ENCODE data around the gene SMIM28. TPM values are rescaled to one million over a fixed set of nuclear protein-coding genes. Genes with fewer than 3 reads are reported as not detected.

SMIM28 gene
- total and polyA plus RNA-seq, 2 donors (not counting 3 experiments of a cell fraction or from before 2014, with no cell fraction given): not detected

DNA sequence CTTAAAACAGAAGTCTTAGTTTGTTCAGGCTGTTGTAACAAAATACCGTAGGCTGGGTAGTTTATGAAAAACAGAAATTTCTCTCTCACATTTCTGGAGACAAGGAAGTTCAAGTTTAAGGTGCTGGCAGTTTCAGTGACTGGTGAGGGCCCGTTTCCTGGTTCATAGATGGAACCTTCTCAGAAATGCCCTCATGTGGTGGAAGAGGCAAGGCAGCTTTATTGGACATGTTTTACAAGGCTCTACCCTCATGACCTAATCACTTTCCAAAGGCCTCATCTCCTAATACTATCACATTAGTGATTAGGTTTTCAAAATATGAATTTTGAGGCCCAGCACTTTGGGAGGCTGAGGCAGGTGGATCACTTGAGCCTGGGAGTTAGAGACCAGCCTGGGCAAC lies 28.7 kb downstream of the SMIM28 start:
- Histone ChIP-seq H3K9me1 (replicated peaks; ENCODE audit: control insufficient read depth, extremely low read depth, insufficient read depth, low read length) (no peaks in the 10 kb centered on the region), H3K4me3 (replicated peaks in 1 of 3; ENCODE audit: insufficient read depth in 1 of 3, low read depth in 1 of 3, low read length in 3 of 3) (no peak overlapping the region), H3K9ac (replicated peaks; ENCODE audit: extremely low read depth, insufficient read depth, low read length) (no peak overlapping the region), H3K27ac (ENCODE audit: insufficient read depth, low read depth, low read length) (no peak overlapping the region), H3K36me3 (ENCODE audit: control insufficient read depth in 2 of 2, extremely low read depth in 1 of 2, insufficient read depth in 2 of 2, low read length in 2 of 2) (peaks cover 10 to 15% of the 10 kb centered on the region in 2 experiments), H3K27me3 (ENCODE audit: control insufficient read depth in 2 of 2, insufficient read depth in 2 of 2, low read length in 2 of 2) (no peaks in the 10 kb centered on the region), H3K4me1 (ENCODE audit: control insufficient read depth, extremely low read depth, insufficient read depth, low read length) (peaks cover 30% of the 10 kb centered on the region), H4K20me1 (replicated peaks; ENCODE audit: control insufficient read depth, extremely low read depth, insufficient read depth, low read length) (no peaks in the 10 kb centered on the region), H3K4me2 (ENCODE audit: insufficient read depth, low read length) (no peak overlapping the region), H3K79me2 (ENCODE audit: control insufficient read depth, insufficient read depth, low read length) (peaks cover 6% of the 10 kb centered on the region), H2AFZ (ENCODE audit: low read depth, low read length) (no peak overlapping the region), H3K9me3 (replicated peaks; ENCODE audit: control insufficient read depth, insufficient read depth, low read length) (no peaks in the 10 kb centered on the region)
- DNase-seq (ENCODE audit: low read depth, low spot score) (no peak), FAIRE-seq (no peak)
- ChIA-PET POLR2A (no interaction called here), CTCF (interaction anchor here (2.1 kb wide), 1 partner anchor 290 kb away, joined by 6 read pairs; no protein-coding TSS in a partner anchor)
- dilution Hi-C loops (cut with MboI; ENCODE audit: extremely low pct_ligation_motif_present, low sequenced_read_pairs): no loop called here
- TF ChIP-seq EZH2 (IDR thresholded peaks at IDR 0.05; ENCODE audit: borderline replicate concordance, low read depth, low read length, severe bottlenecking) (no peak), POLR2AphosphoS5 (IDR thresholded peaks at IDR 0.05; ENCODE audit: insufficient read depth, low read depth, low read length) (no peak), POLR2A (IDR thresholded peaks at IDR 0.05; ENCODE audit: low read depth, low read length) (no peak), JUN (IDR thresholded peaks at IDR 0.05; ENCODE audit: borderline replicate concordance, insufficient read depth, insufficient read length, low read depth) (no peak), MYC (IDR thresholded peaks at IDR 0.05; ENCODE audit: low read depth, low read length) (no peak), FOS (IDR thresholded peaks at IDR 0.05; ENCODE audit: borderline replicate concordance, insufficient read depth, low read length) (no peak), MAX (IDR thresholded peaks at IDR 0.05; ENCODE audit: insufficient read depth, insufficient read length) (no peak), GATA2 (IDR thresholded peaks at IDR 0.05; ENCODE audit: insufficient read depth, insufficient read length, low read depth, low read length) (no peak)
- TF ChIP-seq, protein P1, sequence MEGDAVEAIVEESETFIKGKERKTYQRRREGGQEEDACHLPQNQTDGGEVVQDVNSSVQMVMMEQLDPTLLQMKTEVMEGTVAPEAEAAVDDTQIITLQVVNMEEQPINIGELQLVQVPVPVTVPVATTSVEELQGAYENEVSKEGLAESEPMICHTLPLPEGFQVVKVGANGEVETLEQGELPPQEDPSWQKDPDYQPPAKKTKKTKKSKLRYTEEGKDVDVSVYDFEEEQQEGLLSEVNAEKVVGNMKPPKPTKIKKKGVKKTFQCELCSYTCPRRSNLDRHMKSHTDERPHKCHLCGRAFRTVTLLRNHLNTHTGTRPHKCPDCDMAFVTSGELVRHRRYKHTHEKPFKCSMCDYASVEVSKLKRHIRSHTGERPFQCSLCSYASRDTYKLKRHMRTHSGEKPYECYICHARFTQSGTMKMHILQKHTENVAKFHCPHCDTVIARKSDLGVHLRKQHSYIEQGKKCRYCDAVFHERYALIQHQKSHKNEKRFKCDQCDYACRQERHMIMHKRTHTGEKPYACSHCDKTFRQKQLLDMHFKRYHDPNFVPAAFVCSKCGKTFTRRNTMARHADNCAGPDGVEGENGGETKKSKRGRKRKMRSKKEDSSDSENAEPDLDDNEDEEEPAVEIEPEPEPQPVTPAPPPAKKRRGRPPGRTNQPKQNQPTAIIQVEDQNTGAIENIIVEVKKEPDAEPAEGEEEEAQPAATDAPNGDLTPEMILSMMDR (IDR thresholded peaks at IDR 0.05; ENCODE audit: extremely low read depth in 1 of 2, insufficient read depth in 1 of 2, low read depth in 1 of 2, low read length in 2 of 2): no peak
- no TSS peak for BruUV-seq (replicated peaks)
- intact Hi-C loops (cut with micrococcal nuclease): loop anchor here (5.0 kb wide), 1 partner anchor 251 kb away; no protein-coding TSS in a partner anchor
